CD14-positive monocyte (primary cell): ENCODE results near the gene MYH9. TPM values are rescaled to one million over a fixed set of nuclear protein-coding genes. Genes with fewer than 3 reads are reported as not detected.

Experiments used
- DNase-seq, 3 donors: peaks; one replicate each; pipeline ENCODE4 v3.0.0-alpha.2; 2011 to 2022
- H2AFZ ChIP-seq: 2 replicates; pipeline ENCODE4 v1.6.0; 2012; ENCODE audit warnings: mild to moderate bottlenecking, low read depth, low read length, inconsistent platforms; ENCODE audit not compliant: insufficient read depth, poor library complexity, severe bottlenecking
- H3K27ac ChIP-seq, 2 donors: 1 replicate in 1 of 2; 2 replicates in 1 of 2; pipeline ENCODE4 v1.5.1; 2012 to 2013; ENCODE audit warnings: low read length in 2 of 2, control low read depth in 1 of 2, inconsistent platforms in 1 of 2, low read depth in 1 of 2, mild to moderate bottlenecking in 1 of 2
- H3K27me3 ChIP-seq, 2 donors: one replicate each; pipeline versions ENCODE4 v1.6.0 to v1.6.1; 2011 to 2013; ENCODE audit warnings: low read length in 2 of 2; ENCODE audit not compliant: control insufficient read depth in 2 of 2, insufficient read depth in 2 of 2
- H3K36me3 ChIP-seq, 2 donors: replicated peaks in 1 of 2; 1 replicate in 1 of 2; 2 replicates in 1 of 2; pipeline versions ENCODE4 v1.5.1 to v1.6.1; 2012 to 2013; ENCODE audit warnings: low read length in 2 of 2, control low read depth in 1 of 2, inconsistent platforms in 1 of 2, mild to moderate bottlenecking in 1 of 2; ENCODE audit not compliant: insufficient read depth in 2 of 2, control insufficient read depth in 1 of 2
- H3K4me1 ChIP-seq, 2 donors: 1 replicate in 1 of 2; 2 replicates in 1 of 2; pipeline versions ENCODE4 v1.5.1 to v1.6.1; 2012 to 2013; ENCODE audit warnings: low read length in 2 of 2, control low read depth in 1 of 2, inconsistent platforms in 1 of 2, mild to moderate bottlenecking in 1 of 2, moderate library complexity in 1 of 2; ENCODE audit not compliant: insufficient read depth in 2 of 2, control insufficient read depth in 1 of 2
- H3K4me2 ChIP-seq: replicated peaks from 2 replicates; pipeline ENCODE3; 2012; ENCODE audit warnings: low read length, moderate library complexity, mild to moderate bottlenecking; ENCODE audit not compliant: poor library complexity, severe bottlenecking; ENCODE audit errors: extremely low read depth
- H3K4me3 ChIP-seq, 3 experiments: fragments of 200-600 bp in 1 of 3; sonication (generic) in 1 of 3; replicated peaks in 1 of 3; 1 replicate in 2 of 3; 2 replicates in 1 of 3; pipeline ENCODE4 v1.5.1; 2011 to 2013; ENCODE audit warnings: low read length in 3 of 3, mild to moderate bottlenecking in 3 of 3, control low read depth in 2 of 3, low read depth in 2 of 3, inconsistent platforms in 1 of 3, moderate library complexity in 1 of 3
- H3K79me2 ChIP-seq: 2 replicates; pipeline ENCODE4 v1.6.0; 2012; ENCODE audit warnings: mild to moderate bottlenecking, control low read depth, inconsistent platforms, low read length, moderate library complexity; ENCODE audit not compliant: insufficient read depth
- H3K9ac ChIP-seq: 2 replicates; pipeline ENCODE4 v1.6.0; 2017; ENCODE audit warnings: low read length, mild to moderate bottlenecking; ENCODE audit not compliant: insufficient read depth, poor library complexity, severe bottlenecking
- H3K9me3 ChIP-seq, 2 donors: replicated peaks in 1 of 2; 1 replicate in 1 of 2; 2 replicates in 1 of 2; pipeline versions ENCODE4 v1.5.1 to v1.6.1; 2012 to 2013; ENCODE audit warnings: low read length in 2 of 2, control low read depth in 1 of 2; ENCODE audit not compliant: control insufficient read depth in 1 of 2, insufficient read depth in 1 of 2
- H4K20me1 ChIP-seq: 2 replicates; pipeline ENCODE4 v1.6.0; 2012; ENCODE audit warnings: mild to moderate bottlenecking, low read length, control low read depth, moderate library complexity; ENCODE audit not compliant: insufficient read depth
- H3K27ac Mint-ChIP-seq, 7 donors: one replicate each; pipeline ENCODE4 v1.8.0; 2020; ENCODE audit warnings: mild to moderate bottlenecking in 7 of 7, mixed read lengths in 7 of 7, moderate library complexity in 6 of 7, inconsistent platforms in 2 of 7
- H3K27me3 Mint-ChIP-seq, 3 donors: one replicate each; pipeline ENCODE4 v1.8.0; 2021 to 2022; ENCODE audit warnings: low read depth in 3 of 3, mild to moderate bottlenecking in 3 of 3, mixed read lengths in 3 of 3, moderate library complexity in 3 of 3, inconsistent platforms in 1 of 3
- H3K36me3 Mint-ChIP-seq, 2 donors: one replicate each; pipeline ENCODE4 v1.8.0; 2020; ENCODE audit warnings: mixed read lengths in 2 of 2, inconsistent platforms in 1 of 2, mild to moderate bottlenecking in 1 of 2
- H3K4me1 Mint-ChIP-seq: one replicate; pipeline ENCODE4 v1.8.0; 2020; ENCODE audit warnings: mild to moderate bottlenecking, mixed read lengths
- H3K4me3 Mint-ChIP-seq, 2 donors: one replicate each; pipeline ENCODE4 v1.8.0; 2020; ENCODE audit warnings: mild to moderate bottlenecking in 2 of 2, mixed read lengths in 2 of 2, moderate library complexity in 1 of 2
- H3K9me3 Mint-ChIP-seq, 7 donors: one replicate each; pipeline ENCODE4 v1.8.0; 2020 to 2022; ENCODE audit warnings: mixed read lengths in 7 of 7, mild to moderate bottlenecking in 6 of 7, moderate library complexity in 6 of 7, inconsistent platforms in 2 of 7
- WGBS: methylation state at CpG from one replicate; pipeline ENCODE4 v1.1.5; 2013; ENCODE audit warnings: missing lambda C conversion rate; ENCODE audit not compliant: insufficient coverage; 5-methylcytosine and 5-hydroxymethylcytosine counted together
- intact Hi-C, 2 donors: fragments of 100-400 bp; cut with micrococcal nuclease; formaldehyde crosslinking; loops; one replicate each; pipeline versions ENCODE4 v1.15.0 to v1.15.1; 2023
- polyA plus RNA-seq, 3 donors: library from polyadenylated mRNA; depleted of rRNA in 1 of 3; unstranded in 2 of 3; stranded (reverse) in 1 of 3; fragments of 300-500 nt in 2 of 3; fragments of >200 nt in 1 of 3; fragmentation: Illumina TruSeq in 2 of 3; gene quantifications; 1 replicate in 2 of 3; 2 replicates in 1 of 3; pipeline ENCODE4 v1.2.3, GENCODE V29; 2012 to 2021
- TF ChIP-seq, protein P1 (sequence below): fragments of 200-600 bp; IDR thresholded peaks from one replicate; pipeline ENCODE4 v1.8.0; 2022; ENCODE audit warnings: antibody characterized with exemption, mild to moderate bottlenecking

MYH9 gene
- polyA plus RNA-seq, 3 donors, result 35.6 to 163 (median 79.5) TPM

DNA sequence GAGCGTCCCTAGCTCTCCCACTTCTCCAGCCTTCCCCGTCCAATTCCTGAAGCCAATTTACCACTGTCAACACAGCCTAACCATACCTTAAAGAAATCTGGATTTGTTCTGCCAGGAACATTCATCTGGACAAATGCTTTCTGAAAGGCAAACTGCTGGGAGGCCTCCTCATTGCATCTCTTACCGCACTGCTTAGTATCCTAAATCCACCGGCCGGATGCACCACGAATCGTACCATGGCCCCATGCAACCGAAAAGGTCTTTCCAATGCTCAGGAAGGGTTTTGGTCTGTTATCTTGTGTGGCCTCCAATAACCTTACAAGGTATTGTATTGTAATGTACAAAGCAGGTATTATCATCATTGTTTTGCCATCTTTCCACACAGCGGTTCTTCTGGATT, 57.6 kb downstream of the MYH9 start:
- H3K4me3 Mint-ChIP-seq, result no peak overlapping the region
- peaks cover 72% of the 10 kb centered on the region for H3K4me1 Mint-ChIP-seq
- peaks cover 79 to 98% of the 10 kb centered on the region in 2 donors for H3K36me3 Mint-ChIP-seq
- peaks cover 0 to 2% (median 0%) of the 10 kb centered on the region in 7 donors for H3K9me3 Mint-ChIP-seq
- H3K9ac ChIP-seq, result no peak overlapping the region
- H2AFZ ChIP-seq, result no peak overlapping the region
- H3K27ac ChIP-seq, result peak overlapping the region; percentile 89 to 92
- peak overlapping the region in 6 of 7 donors; percentile 96 to 99 (median 98) for H3K27ac Mint-ChIP-seq
- intact Hi-C loops, result loop anchor here (5.0 kb wide), 4 partner anchors 42 to 127 kb away; partner anchors contain the start of gene MYH9 (in 1 of the 2)
- no peaks in the 10 kb centered on the region for H3K27me3 ChIP-seq
- 90% methylated on average over 2 of the region's 9 CpGs for WGBS
- no peaks in the 10 kb centered on the region for H3K9me3 ChIP-seq
- peaks cover 61 to 66% of the 10 kb centered on the region in 2 donors for H3K4me1 ChIP-seq
- TF ChIP-seq, protein P1, sequence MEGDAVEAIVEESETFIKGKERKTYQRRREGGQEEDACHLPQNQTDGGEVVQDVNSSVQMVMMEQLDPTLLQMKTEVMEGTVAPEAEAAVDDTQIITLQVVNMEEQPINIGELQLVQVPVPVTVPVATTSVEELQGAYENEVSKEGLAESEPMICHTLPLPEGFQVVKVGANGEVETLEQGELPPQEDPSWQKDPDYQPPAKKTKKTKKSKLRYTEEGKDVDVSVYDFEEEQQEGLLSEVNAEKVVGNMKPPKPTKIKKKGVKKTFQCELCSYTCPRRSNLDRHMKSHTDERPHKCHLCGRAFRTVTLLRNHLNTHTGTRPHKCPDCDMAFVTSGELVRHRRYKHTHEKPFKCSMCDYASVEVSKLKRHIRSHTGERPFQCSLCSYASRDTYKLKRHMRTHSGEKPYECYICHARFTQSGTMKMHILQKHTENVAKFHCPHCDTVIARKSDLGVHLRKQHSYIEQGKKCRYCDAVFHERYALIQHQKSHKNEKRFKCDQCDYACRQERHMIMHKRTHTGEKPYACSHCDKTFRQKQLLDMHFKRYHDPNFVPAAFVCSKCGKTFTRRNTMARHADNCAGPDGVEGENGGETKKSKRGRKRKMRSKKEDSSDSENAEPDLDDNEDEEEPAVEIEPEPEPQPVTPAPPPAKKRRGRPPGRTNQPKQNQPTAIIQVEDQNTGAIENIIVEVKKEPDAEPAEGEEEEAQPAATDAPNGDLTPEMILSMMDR, result no peak
- peak overlapping the region in 1 of 3 experiments; percentile 52 for H3K4me3 ChIP-seq
- no peaks in the 10 kb centered on the region for H3K27me3 Mint-ChIP-seq
- peaks cover 99% of the 10 kb centered on the region for H3K79me2 ChIP-seq
- no peak for DNase-seq
- H4K20me1 ChIP-seq, result peaks cover 100% of the 10 kb centered on the region
- H3K4me2 ChIP-seq, result peak overlapping the region; percentile 67
- H3K36me3 ChIP-seq, result peaks cover 62 to 76% of the 10 kb centered on the region in 2 donors

DNA sequence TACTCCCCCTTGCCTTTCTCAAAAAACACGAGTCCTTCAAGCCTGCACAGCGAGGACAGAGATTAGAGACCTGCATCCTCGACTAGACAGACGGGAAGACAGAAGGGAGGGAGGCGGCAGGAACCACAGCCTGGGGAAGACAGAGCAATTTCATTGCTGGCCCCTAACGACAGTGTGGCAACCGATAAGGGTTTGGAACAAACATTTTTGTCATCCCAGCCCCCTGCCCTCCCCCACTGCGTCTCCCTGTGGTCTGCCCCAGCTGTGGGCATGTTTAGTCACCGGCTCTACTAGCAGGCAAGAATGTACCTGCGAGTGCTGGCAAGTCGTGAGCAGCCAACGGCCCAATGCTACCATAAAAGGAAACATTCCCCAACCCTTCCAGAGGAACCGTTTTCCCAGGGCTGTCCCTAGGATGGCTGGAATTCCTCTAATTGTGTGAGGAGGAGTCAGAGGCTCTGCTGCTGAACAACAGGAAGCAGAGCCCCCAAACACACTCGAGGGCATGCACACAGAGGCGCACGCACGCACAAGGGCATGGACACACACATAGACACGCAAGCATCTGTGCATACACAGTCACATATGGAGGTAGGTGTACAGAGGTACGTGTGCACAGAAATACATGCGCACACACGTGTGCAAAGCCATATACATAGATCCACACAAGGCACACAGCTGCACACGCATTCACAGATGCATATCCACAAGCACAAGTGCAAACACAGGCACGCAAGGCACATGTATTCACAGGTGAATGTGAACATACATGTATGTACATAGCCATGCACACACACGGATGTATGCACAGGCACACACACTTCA, 58.3 kb downstream of the MYH9 start:
- no peaks in the 10 kb centered on the region for H3K9me3 ChIP-seq
- peaks cover 62 to 76% of the 10 kb centered on the region in 2 donors for H3K36me3 ChIP-seq
- 30% methylated on average over 10 of the region's 24 CpGs for WGBS
- H3K9ac ChIP-seq, result no peak overlapping the region
- peak overlapping the region; percentile 70 to 96 (median 79) for H3K27ac Mint-ChIP-seq
- H3K27ac ChIP-seq, result peak overlapping the region; percentile 2 to 92
- peaks cover 65% of the 10 kb centered on the region for H3K4me1 Mint-ChIP-seq
- no peak overlapping the region for H2AFZ ChIP-seq
- DNase-seq, result peak in 1 of 3 donors; percentile 14
- no peak overlapping the region for H3K4me2 ChIP-seq
- H3K36me3 Mint-ChIP-seq, result peaks cover 79 to 98% of the 10 kb centered on the region in 2 donors
- H3K4me3 ChIP-seq, result no peak overlapping the region
- intact Hi-C loops, result loop anchor here (5.0 kb wide), 4 partner anchors 43 to 128 kb away; partner anchors contain the start of gene MYH9 (in 1 of the 2)
- TF ChIP-seq, protein P1, result no peak
- H3K9me3 Mint-ChIP-seq, result peaks cover 0 to 2% (median 0%) of the 10 kb centered on the region in 7 donors
- H3K79me2 ChIP-seq, result peaks cover 99% of the 10 kb centered on the region
- H3K27me3 ChIP-seq, result no peaks in the 10 kb centered on the region
- H4K20me1 ChIP-seq, result peaks cover 100% of the 10 kb centered on the region
- H3K4me3 Mint-ChIP-seq, result peak overlapping the region in 1 of 2 donors; percentile 34
- H3K27me3 Mint-ChIP-seq, result no peaks in the 10 kb centered on the region
- peaks cover 54 to 60% of the 10 kb centered on the region in 2 donors for H3K4me1 ChIP-seq
